NT2/D1 (cell line): Measurements from ENCODE around the gene PYGO1.

Experiments
- DNase-seq: peaks from one replicate; pipeline ENCODE4 v3.0.0-alpha.2; 2011; ENCODE audit warnings: low read depth, low spot score
- H3K27me3 ChIP-seq: 2 replicates; pipeline ENCODE4 v1.6.0; 2011; ENCODE audit warnings: mild to moderate bottlenecking; ENCODE audit not compliant: insufficient read length, insufficient read depth
- H3K36me3 ChIP-seq: 2 replicates; pipeline ENCODE4 v1.6.1; 2011; ENCODE audit warnings: mild to moderate bottlenecking, low read length, mixed read lengths; ENCODE audit not compliant: insufficient read depth, insufficient read length
- H3K4me1 ChIP-seq: 2 replicates; pipeline ENCODE4 v1.5.1; 2011; ENCODE audit not compliant: insufficient read depth, insufficient read length
- H3K4me3 ChIP-seq: 2 replicates; pipeline ENCODE4 v1.5.1; 2011; ENCODE audit warnings: low read depth; ENCODE audit not compliant: insufficient read length
- H3K9ac ChIP-seq: 2 replicates; pipeline ENCODE4 v1.6.0; 2011; ENCODE audit warnings: low read depth; ENCODE audit not compliant: insufficient read length
- H3K9me3 ChIP-seq: 2 replicates; pipeline ENCODE4 v1.5.1; 2011; ENCODE audit warnings: mild to moderate bottlenecking, low read length; ENCODE audit not compliant: insufficient read depth
- SUZ12 ChIP-seq: IDR thresholded peaks from 2 replicates; pipeline ENCODE4 v1.6.1; 2011; ENCODE audit not compliant: insufficient read length, insufficient read depth; ENCODE audit errors: extremely low read depth
- YY1 ChIP-seq: IDR thresholded peaks from 2 replicates; pipeline ENCODE4 v1.6.1; 2011; ENCODE audit not compliant: insufficient read length, insufficient read depth
- ZNF274 ChIP-seq: IDR thresholded peaks from 2 replicates; pipeline ENCODE4 v1.6.1; 2011; ENCODE audit warnings: mild to moderate bottlenecking, low read depth, low read length

Gene PYGO1, protein sequence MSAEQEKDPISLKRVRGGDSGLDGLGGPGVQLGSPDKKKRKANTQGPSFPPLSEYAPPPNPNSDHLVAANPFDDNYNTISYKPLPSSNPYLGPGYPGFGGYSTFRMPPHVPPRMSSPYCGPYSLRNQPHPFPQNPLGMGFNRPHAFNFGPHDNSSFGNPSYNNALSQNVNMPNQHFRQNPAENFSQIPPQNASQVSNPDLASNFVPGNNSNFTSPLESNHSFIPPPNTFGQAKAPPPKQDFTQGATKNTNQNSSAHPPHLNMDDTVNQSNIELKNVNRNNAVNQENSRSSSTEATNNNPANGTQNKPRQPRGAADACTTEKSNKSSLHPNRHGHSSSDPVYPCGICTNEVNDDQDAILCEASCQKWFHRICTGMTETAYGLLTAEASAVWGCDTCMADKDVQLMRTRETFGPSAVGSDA

DNA sequence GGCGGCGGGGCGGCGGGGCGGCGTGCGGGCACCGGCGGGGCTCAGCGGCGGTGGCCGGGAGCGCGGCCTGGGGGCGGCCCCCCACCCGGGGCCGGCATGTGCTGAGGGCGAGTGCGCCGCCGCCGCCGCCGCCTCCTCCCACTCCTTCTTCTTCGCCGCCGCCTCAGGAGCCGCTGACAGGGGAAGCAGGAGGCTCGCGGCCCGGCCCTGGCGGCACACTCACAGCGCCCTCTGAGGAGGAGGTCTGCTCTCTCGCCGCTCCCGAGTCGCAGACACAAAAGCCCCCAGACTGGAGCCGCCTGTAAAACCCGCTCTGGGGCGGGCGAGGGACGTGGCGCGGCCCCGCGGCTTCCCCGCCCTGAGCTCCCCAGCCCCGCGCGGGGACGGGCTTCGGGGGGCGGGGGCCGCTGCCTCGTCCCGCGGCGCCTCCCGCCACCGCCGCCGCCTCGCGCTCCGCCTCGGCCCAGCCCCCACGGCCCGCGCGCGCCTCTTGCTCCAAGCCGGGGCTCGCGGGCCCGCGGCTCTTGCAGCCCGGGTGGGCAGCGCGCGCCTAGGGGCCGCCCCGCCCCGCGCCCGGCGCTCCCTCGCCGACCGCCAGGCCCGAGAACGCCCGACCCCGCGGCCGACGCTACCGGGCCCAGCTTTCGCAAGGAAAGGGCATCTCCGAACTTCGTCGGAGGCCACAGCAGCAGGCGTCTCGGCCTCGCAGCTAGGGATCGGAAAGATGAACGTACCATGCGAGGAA, at the start of gene PYGO1:
PYGO1 (minus strand) TSS at position 276 of the 745 bp plus-strand sequence. CDS start 462 bp downstream, outside the sequence.
- Histone ChIP-seq H3K4me3 (peak within 1 kb of the TSS; percentile 62), H3K36me3 (no peaks in the 10 kb centered on the region), H3K9me3 (no peaks in the 10 kb centered on the region), H3K9ac (peak within 1 kb of the TSS; percentile 82), H3K27me3 (peaks cover 31% of the 10 kb centered on the region), H3K4me1 (no peaks in the 10 kb centered on the region)
- TF ChIP-seq YY1 (no peak), SUZ12 (no peak), ZNF274 (no peak)
- peak; percentile 40 for DNase-seq

- no peak for DNase-seq
- Histone ChIP-seq H3K4me3 (no peak overlapping the region), H3K36me3 (peaks cover 40% of the 10 kb centered on the region), H3K9me3 (no peaks in the 10 kb centered on the region), H3K9ac (no peak overlapping the region), H3K4me1 (no peaks in the 10 kb centered on the region), H3K27me3 (no peaks in the 10 kb centered on the region)
- TF ChIP-seq SUZ12 (no peak), YY1 (no peak), ZNF274 (no peak)
Observed at GRCh38 chr15:55637086-55637485, 48.9 kb upstream of the PYGO1 start.

- Histone ChIP-seq H3K9ac (no peak overlapping the region), H3K27me3 (no peaks in the 10 kb centered on the region), H3K4me1 (no peaks in the 10 kb centered on the region), H3K9me3 (no peaks in the 10 kb centered on the region), H3K4me3 (no peak overlapping the region), H3K36me3 (peaks cover 18% of the 10 kb centered on the region)
- DNase-seq: no peak
- no peak for TF ChIP-seq YY1
- TF ChIP-seq SUZ12: no peak
- no peak for TF ChIP-seq ZNF274
Observed at GRCh38 chr15:55633731-55634130, 45.6 kb upstream of the PYGO1 start.

- Histone ChIP-seq H3K9me3 (no peaks in the 10 kb centered on the region), H3K4me3 (no peak overlapping the region), H3K4me1 (no peaks in the 10 kb centered on the region), H3K9ac (no peak overlapping the region), H3K27me3 (no peaks in the 10 kb centered on the region), H3K36me3 (peaks cover 20% of the 10 kb centered on the region)
- DNase-seq: no peak
- TF ChIP-seq YY1 (no peak), ZNF274 (no peak), SUZ12 (no peak)
Observed at GRCh38 chr15:55632434-55632833, 44.3 kb upstream of the PYGO1 start.

- no peaks in the 10 kb centered on the region for H3K27me3 ChIP-seq
- no peak for DNase-seq
- no peak overlapping the region for H3K9ac ChIP-seq
- H3K4me1 ChIP-seq: no peaks in the 10 kb centered on the region
- no peak overlapping the region for H3K4me3 ChIP-seq
- H3K36me3 ChIP-seq: peaks cover 13% of the 10 kb centered on the region
- no peak for TF ChIP-seq YY1
- no peaks in the 10 kb centered on the region for H3K9me3 ChIP-seq
Observed at GRCh38 chr15:55630858-55631257, 42.7 kb upstream of the PYGO1 start.

DNA sequence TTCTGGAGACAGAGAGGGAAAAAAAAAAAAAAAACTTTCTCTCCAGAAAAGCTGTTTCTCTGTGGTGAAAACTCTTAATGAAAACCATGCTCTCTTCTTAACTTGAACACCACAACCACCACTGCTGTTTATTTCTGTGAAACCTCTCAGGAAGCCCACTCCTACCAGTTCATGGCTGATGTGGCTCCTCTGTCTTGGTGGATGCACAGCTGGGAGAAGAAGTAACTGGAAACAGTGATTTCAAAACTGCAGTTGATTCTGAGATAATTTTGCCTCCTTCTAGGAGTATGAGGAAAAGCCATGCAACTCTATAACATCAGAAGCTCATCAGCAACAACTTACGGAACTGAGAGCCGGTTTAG, 40.2 kb upstream of the PYGO1 start:
- H3K9ac ChIP-seq: no peak overlapping the region

DNA sequence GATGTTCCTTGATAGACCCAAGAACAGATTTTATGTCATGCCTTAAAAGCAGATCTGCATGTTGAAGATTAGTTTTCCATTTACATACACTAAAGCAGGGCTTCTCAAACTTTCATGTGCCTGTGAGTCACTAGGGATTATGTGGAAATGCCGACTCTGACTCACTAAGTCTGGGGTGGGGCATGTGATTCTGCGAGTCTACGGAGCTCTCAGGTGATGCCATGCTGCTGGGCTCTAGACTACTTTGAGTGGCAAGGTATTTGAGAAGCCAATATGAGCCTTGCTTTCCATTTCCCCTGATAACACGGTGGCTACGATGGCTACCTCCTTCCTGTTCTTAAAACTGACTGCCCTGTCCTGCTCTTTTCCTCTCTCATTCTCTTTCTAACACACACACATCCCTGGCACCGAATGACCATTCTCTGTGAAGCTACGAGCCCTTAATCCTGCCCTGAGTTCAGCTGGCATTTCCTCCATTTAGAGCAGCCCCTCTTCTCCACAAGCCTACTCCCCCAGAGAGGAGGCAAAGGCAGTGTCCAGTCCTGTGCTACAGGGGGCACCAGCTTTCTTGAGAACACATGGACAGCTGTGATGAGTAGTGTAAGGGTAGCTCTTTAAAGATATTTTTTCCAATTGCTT, 39.7 kb upstream of the PYGO1 start:
- H3K36me3 ChIP-seq: peaks cover 20% of the 10 kb centered on the region
- no peak for DNase-seq
- H3K9ac ChIP-seq: no peak overlapping the region
- no peaks in the 10 kb centered on the region for H3K27me3 ChIP-seq
- no peaks in the 10 kb centered on the region for H3K4me1 ChIP-seq
- no peak overlapping the region for H3K4me3 ChIP-seq
- no peak for TF ChIP-seq ZNF274
- no peak for TF ChIP-seq YY1
- no peak for TF ChIP-seq SUZ12
- no peaks in the 10 kb centered on the region for H3K9me3 ChIP-seq

More for the DNA sequence above, 40.2 kb upstream of the PYGO1 start:
- no peaks in the 10 kb centered on the region for H3K9me3 ChIP-seq
- H3K36me3 ChIP-seq: peaks cover 19% of the 10 kb centered on the region
- no peak for TF ChIP-seq YY1
- TF ChIP-seq ZNF274: no peak
- no peak for TF ChIP-seq SUZ12
- H3K27me3 ChIP-seq: no peaks in the 10 kb centered on the region
- H3K4me1 ChIP-seq: no peaks in the 10 kb centered on the region
- H3K4me3 ChIP-seq: no peak overlapping the region
- no peak for DNase-seq
